22Rv1 (cell line): ENCODE data around the gene ABHD15.

Experiments used
- H3K27ac ChIP-seq: fragments of 450-650 bp; 2 replicates; pipeline ENCODE4 v1.5.1; 2017
- ZFX ChIP-seq: fragments of 450-650 bp; IDR thresholded peaks from 2 replicates; pipeline ENCODE4 v1.6.1; 2017; ENCODE audit warnings: antibody characterized with exemption, borderline replicate concordance
- TF ChIP-seq, protein P1 (sequence below): fragments of 450-650 bp; IDR thresholded peaks from 2 replicates; pipeline ENCODE4 v1.5.1; 2017; ENCODE audit warnings: mild to moderate bottlenecking

Gene ABHD15

DNA sequence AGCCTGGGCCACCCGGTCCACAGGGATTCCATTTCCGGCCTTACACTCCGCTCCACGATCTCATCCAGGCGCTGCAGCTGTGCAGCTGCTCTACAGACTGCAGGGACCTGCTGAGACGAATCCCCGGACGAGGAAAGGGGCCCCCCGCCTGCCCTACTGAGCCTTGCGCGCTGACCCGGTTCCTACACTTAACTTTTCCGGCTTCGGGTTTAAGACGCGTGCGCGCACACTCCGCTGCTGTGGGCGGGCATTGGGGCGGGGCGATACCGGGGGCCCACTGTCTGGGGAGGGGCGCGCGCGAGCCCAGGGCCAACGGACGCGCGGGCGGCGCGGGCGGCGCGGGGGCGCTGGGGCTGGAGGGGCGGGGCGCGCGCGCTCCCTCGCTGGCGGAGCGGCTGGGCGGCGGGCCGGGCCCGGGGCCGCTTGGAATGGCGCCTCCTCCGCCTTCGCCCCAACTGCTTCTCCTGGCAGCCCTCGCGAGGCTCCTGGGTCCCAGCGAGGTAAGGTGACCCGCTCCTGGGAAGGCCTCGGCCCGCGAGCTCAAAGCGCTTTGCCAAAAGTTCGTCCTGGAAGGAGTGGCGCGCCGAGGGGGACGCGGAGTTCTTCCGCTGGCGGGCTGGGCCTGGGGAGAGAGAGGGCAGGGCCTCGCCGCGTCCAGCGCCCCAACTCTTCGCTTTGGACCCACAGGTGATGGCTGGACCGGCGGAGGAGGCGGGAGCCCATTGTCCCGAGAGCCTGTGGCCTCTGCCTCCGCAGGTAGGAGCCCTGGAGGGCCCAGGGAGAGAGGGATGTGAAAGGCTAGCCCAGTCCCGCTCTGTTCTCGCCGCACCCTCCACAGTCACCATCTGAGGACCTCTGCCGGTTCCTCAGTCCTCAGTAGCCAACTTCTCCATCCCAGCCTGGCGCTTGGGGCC, 1.8 kb upstream of the ABHD15 start, which contains the start of gene TP53I13:
Gene TP53I13, plus strand, starts transcription at position 371 of the 914 bp plus-strand sequence. Its CDS starts 58 bp downstream, at position 429.
- peak within 1 kb of the TSS; percentile 80 for H3K27ac ChIP-seq
- TF ChIP-seq ZFX = no peak
- TF ChIP-seq, protein P1, sequence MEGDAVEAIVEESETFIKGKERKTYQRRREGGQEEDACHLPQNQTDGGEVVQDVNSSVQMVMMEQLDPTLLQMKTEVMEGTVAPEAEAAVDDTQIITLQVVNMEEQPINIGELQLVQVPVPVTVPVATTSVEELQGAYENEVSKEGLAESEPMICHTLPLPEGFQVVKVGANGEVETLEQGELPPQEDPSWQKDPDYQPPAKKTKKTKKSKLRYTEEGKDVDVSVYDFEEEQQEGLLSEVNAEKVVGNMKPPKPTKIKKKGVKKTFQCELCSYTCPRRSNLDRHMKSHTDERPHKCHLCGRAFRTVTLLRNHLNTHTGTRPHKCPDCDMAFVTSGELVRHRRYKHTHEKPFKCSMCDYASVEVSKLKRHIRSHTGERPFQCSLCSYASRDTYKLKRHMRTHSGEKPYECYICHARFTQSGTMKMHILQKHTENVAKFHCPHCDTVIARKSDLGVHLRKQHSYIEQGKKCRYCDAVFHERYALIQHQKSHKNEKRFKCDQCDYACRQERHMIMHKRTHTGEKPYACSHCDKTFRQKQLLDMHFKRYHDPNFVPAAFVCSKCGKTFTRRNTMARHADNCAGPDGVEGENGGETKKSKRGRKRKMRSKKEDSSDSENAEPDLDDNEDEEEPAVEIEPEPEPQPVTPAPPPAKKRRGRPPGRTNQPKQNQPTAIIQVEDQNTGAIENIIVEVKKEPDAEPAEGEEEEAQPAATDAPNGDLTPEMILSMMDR = no peak

DNA sequence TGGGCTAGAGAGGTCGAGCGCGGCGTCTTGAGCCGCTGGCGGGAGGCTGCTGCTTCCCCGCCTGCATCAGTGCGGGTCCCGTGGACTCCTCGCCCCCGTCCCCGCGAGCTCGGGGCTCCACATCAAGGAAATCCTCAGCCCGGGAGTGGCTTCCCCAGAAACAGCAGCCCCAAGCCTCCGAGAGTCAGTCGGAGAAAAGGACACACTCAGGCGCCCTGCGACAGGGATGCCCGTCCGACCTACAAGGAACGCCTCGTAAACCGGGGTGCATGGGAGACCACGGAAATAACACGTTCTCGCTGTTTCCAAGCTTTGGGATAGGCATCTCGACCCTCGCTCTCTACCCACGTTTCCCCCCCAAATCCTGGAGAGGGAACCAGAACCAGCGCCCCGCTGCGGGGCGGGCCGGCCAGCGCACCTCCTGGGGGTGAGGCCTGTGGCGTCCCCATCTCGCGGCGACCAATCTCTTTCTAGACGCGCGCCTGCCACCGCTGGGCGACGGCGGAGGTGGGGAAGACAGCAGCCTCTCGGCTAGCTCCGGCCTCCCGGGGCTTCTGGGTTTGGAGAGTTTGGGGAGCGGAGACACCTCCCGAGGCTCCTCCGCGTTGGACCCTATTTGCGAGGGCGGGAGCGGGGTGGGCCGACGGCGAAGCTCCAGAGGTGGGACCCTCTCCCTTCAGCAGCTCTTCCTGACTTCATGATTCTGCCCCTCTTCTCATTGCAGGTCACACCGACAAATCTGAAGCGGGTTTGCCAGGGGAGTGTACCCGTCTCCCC, 905 bp upstream of the ABHD15 start:
- peak overlapping the region; percentile 80 for H3K27ac ChIP-seq
- TF ChIP-seq, protein P1 = peak; percentile 34
- TF ChIP-seq ZFX = no peak

DNA sequence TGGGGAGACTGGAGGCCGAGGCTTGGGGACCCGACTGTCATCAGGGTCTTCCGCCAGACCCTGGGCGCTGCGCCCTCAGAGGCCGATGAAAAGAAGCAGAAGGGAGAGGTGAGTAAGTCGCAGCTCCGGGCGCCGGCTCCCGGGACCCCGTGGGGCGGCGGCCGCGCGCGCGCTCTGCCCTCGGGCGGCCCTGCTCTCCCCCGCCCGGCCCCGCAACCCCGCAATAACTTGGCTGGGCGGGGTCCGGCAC, 392 bp upstream of the ABHD15 start:
- peak overlapping the region; percentile 80 for H3K27ac ChIP-seq
- no peak for TF ChIP-seq ZFX
- TF ChIP-seq, protein P1 = no peak

DNA sequence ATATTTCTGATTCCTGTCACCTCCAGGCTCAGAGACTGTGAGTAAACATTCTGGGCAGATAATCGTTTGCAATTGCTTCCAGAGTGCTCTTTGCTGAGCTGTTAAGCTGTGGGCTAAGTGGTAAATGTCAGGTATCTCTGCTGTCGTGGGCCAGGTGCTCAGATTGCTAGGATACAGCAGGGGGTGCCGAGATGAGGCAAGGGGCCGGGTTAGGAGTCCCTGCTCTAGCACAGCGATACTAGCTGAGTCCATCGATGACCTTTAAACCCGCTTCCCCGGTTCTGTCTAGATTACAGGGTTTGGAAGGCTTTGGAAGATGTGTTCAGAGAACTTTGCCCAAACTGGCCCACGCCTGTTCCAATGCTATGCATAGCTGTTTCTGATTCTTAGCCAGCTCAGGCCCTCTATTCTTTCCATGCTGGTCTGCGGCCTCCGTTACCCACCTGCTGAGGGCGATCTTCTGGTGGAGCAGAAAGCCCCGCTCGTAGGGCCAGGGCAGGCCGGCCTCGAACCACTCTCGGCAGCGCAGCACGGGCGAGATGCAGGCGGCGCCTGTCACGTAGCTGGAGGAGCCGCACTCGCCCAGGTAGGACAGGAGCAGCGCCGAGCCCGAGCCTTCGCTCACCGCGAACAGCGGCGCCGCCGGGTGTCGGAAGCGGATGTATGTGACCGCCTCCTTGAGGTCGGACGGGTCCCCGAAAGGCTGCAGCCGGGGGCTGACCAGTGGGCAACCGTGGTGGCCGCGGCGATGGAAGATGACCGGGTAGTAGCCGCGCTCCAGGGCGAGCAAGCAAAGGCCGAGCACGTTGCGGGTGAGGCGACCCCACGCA, 979 bp downstream of the ABHD15 start:
- TF ChIP-seq, protein P1 = peak; percentile 18; the same call in 1 of the 2 replicates
- no peak for TF ChIP-seq ZFX
- peak overlapping the region; percentile 80; the same call in 1 of the 2 replicates for H3K27ac ChIP-seq

DNA sequence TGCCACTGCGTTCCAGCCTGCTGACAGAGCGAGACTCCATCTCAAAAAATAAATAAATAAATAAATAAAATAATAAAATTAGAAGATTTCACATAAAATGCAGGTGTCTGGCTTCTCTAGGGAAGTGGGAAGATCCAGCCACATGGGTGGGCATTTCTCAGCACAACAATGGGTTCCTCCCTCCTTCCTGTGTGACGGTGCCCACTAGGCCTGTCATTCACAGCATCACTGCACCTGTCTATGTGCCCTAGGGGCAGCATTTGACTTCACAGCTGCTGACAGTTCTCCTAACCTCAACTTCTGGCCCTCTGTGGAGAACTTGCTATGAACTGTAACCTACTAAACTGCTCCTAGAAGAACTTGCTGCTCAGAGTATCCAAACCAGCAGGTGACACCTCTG, 3.0 kb downstream of the ABHD15 start:
- no peak for TF ChIP-seq ZFX
- TF ChIP-seq, protein P1 = no peak

DNA sequence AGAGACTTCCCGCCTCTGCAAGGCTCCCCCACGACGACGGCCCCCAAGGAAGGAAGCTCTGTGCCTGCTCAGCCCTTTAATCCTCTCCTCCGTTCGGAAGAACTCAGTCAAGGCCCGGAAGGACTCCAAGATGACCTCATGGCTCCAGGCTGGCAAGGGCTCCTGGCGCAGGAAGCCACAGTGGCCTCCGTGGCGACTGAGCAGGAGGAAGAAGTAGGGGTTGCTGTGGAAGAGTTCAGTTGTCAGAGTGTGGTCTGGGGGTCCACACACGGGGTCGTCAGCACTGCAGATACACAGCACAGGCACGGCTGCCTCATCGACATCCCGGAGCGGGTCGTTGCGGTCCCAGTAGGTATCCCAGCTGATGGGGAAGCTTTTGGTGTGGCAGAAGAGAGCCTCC, 4.2 kb downstream of the ABHD15 start:
- TF ChIP-seq ZFX = no peak
- TF ChIP-seq, protein P1 = no peak
- no peak overlapping the region for H3K27ac ChIP-seq

More for the DNA sequence above, 3.0 kb downstream of the ABHD15 start:
- H3K27ac ChIP-seq = no peak overlapping the region
